ENCODE measurements around the gene SIRT3. TPM values are rescaled to one million over a fixed set of nuclear protein-coding genes. Genes with fewer than 3 reads are reported as not detected.

Gene SIRT3
- total and polyA plus RNA-seq, 2 experiments from 2014 or later, result 14.9 to 15.5 TPM

DNA sequence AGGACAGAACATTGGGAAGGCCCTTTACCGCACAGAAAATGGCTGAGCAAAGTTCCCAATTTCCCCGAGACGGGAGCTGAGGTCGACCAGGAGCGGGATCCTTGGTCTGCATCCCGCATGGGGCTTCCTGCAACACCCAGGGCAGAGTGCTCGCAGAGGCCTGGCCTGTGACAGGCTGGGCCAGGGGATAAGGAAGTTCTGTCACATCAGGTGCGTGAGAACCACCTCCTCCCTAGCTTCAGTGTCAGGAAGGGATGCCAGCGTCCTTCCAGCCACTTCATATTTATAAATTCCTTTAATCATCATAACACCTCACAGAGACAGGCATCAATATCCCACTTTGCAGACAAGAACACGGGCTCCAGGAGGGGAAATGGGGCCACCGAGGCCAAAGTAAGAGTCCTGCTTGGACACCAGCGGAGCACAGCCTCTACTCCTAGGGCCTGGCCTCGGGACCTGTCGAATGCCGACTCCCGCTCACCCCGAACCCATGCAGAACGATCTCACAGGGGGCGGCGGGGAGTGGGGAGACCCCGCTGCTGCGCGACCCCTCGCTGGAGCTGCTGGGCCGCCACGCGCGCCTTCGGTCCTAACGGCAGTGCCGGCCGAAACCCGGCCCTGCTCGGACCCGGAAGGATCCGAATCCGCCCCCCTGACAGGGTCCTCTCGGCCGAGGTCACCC, 29.5 kb downstream of the SIRT3 start:
- Histone ChIP-seq H3K9me3 (ENCODE audit: low read depth) (no peaks in the 10 kb centered on the region), H2AFZ (no peak overlapping the region), H3F3A (ENCODE audit: insufficient read depth) (peaks cover 25% of the 10 kb centered on the region), H3K4me2 (ENCODE audit: unreplicated experiment) (peak overlapping the region; percentile 99), H3K79me2 (ENCODE audit: insufficient read depth) (peaks cover 88% of the 10 kb centered on the region), H3K27ac (peak overlapping the region; percentile 99), H4K20me1 (ENCODE audit: insufficient read depth) (no peaks in the 10 kb centered on the region), H3K9me2 (ENCODE audit: insufficient read depth) (no peaks in the 10 kb centered on the region), H3K9ac (peak overlapping the region; percentile 99), H3K4me3 (peak overlapping the region; percentile 93), H3K4me1 (ENCODE audit: insufficient read depth) (peaks cover 34% of the 10 kb centered on the region), H3K36me3 (ENCODE audit: low read depth) (peaks cover 26% of the 10 kb centered on the region), H3K27me3 (replicated peaks; ENCODE audit: insufficient read depth) (no peaks in the 10 kb centered on the region)
- TF ChIP-seq EZH2phosphoT487 (IDR thresholded peaks at IDR 0.05; ENCODE audit: insufficient read depth, low read depth) (no peak), EZH2 (IDR thresholded peaks at IDR 0.05; ENCODE audit: insufficient read depth, poor library complexity, severe bottlenecking) (no peak)
- in situ Hi-C loops (cut with MboI), result no loop called here
- DNase-seq, result peak; percentile 65
- WGBS, 2 experiments (ENCODE audit: low coverage in 1 of 2, low lambda C conversion rate in 2 of 2, missing lambda C conversion rate in 2 of 2), result 1 to 2% methylated on average over 17 to 33 of the region's 39 CpGs

DNA sequence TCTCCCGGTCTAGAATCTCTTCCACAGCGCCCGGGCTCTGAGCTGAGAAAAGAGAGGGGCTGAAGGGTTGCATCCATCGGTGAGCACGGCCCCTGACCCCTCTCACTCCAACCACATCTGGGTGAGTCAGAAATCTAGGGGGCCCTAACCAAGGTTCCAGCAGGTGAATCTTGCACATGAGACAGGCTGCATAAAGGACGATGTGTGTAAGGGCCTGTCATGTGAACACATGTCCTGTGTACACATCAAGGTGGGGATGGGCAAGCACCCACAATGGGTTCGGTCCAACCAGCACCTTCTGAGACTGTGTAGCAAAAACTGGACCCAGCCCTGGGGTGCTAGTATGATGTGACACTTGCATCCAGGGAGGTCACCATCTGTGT, 30.1 kb downstream of the SIRT3 start:
- Histone ChIP-seq H3K36me3 (ENCODE audit: low read depth) (peaks cover 20% of the 10 kb centered on the region; the same call in 1 of the 2 replicates), H3K4me2 (ENCODE audit: unreplicated experiment) (peak overlapping the region; percentile 99), H4K20me1 (ENCODE audit: insufficient read depth) (no peaks in the 10 kb centered on the region), H3K9ac (peak overlapping the region; percentile 99), H3F3A (ENCODE audit: insufficient read depth) (peaks cover 30% of the 10 kb centered on the region), H3K79me2 (ENCODE audit: insufficient read depth) (peaks cover 82% of the 10 kb centered on the region), H3K27me3 (replicated peaks; ENCODE audit: insufficient read depth) (no peaks in the 10 kb centered on the region), H2AFZ (no peak overlapping the region), H3K4me1 (ENCODE audit: insufficient read depth) (peaks cover 27% of the 10 kb centered on the region), H3K27ac (peak overlapping the region; percentile 99), H3K9me3 (ENCODE audit: low read depth) (no peaks in the 10 kb centered on the region), H3K9me2 (ENCODE audit: insufficient read depth) (no peaks in the 10 kb centered on the region), H3K4me3 (peak overlapping the region; percentile 93)
- in situ Hi-C loops (cut with MboI), result no loop called here
- no peak for TF ChIP-seq EZH2 (IDR thresholded peaks at IDR 0.05; ENCODE audit: insufficient read depth, poor library complexity, severe bottlenecking)
- TF ChIP-seq EZH2phosphoT487 (IDR thresholded peaks at IDR 0.05; ENCODE audit: insufficient read depth, low read depth), result no peak
- DNase-seq, result no peak
- WGBS, 2 experiments (ENCODE audit: low coverage in 1 of 2, low lambda C conversion rate in 2 of 2, missing lambda C conversion rate in 2 of 2), result 76 to 80% methylated on average over 7 of the region's 7 CpGs

DNA sequence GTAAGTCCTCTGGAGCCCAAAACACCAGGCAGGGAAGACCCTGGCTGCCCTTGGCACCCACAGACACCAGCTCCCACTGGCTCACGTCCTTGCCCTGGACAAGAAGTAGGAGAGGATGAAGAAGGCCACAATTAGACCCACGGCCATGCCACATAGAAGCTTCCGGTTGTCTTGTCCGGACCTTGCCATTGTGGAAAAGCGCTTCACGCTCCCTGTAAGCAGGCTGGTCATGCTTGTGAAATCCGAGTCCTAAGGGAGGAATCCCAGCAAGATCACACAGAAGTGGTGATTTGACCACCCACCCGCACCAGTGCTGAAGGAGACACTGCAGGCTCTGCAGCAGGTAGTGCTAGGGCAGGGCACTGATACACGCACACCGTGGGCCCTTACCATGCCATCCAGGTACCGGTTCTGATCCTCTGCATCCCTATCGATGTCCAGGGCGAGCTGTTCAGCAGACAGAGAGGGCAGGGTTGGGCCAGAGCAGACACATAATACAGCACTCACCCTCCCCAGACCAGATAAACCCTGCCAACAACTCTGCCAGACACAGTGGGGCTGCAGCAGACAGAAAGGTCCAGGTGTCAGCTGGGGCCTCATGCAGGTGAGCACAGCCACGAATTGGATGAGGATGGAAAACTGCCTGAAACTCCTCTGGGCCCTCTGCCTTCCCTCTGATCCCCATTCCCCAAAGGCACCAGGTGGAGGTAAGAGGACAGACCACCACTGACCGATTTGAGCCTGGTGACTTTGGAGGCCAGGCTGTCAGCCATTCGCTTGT, 30.7 kb downstream of the SIRT3 start:
- in situ Hi-C loops (cut with MboI), result no loop called here
- H3K9ac ChIP-seq, result peak overlapping the region; percentile 99

DNA sequence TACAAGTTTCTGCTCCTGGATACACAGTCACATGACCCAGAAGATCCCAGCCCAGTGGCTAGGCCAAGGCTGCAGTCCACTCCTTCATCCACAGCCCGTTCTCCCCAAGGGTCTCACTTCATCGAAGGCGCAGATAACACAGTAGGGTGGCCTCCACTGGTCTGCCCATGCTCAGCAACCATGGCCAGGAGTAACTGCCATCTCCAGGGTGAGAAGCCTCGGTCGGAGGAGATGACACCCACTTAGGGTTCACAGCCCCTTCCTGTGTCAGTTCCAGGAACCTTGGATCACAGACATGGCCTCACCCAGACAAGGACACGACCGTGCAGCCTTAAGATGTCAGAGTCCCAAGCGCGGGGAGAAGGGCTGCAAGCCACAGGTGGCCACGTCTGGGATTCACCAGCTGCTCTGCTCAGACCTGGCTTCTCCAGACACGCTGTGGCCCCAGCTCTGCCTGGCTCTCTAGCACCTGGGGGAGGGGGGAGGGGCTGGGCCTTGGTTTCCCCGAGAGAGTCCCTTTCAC, 31.5 kb downstream of the SIRT3 start:
- H3K27me3 ChIP-seq (replicated peaks; ENCODE audit: insufficient read depth), result no peaks in the 10 kb centered on the region
- no peaks in the 10 kb centered on the region for H4K20me1 ChIP-seq (ENCODE audit: insufficient read depth)
- peak overlapping the region; percentile 6; the same call in 1 of the 2 replicates for H3K9ac ChIP-seq
- 76 to 79% methylated on average over 11 to 12 of the region's 12 CpGs for WGBS, 2 experiments (ENCODE audit: low coverage in 1 of 2, low lambda C conversion rate in 2 of 2, missing lambda C conversion rate in 2 of 2)
- H3K36me3 ChIP-seq (ENCODE audit: low read depth), result peaks cover 13% of the 10 kb centered on the region; the same call in 1 of the 2 replicates
- H3K4me1 ChIP-seq (ENCODE audit: insufficient read depth), result peaks cover 15% of the 10 kb centered on the region
- in situ Hi-C loops (cut with MboI), result no loop called here
- no peaks in the 10 kb centered on the region for H3K9me3 ChIP-seq (ENCODE audit: low read depth)
- H3K9me2 ChIP-seq (ENCODE audit: insufficient read depth), result no peaks in the 10 kb centered on the region
- H2AFZ ChIP-seq, result no peak overlapping the region
- TF ChIP-seq EZH2 (IDR thresholded peaks at IDR 0.05; ENCODE audit: insufficient read depth, poor library complexity, severe bottlenecking) (no peak), EZH2phosphoT487 (IDR thresholded peaks at IDR 0.05; ENCODE audit: insufficient read depth, low read depth) (no peak)
- no peak for DNase-seq
- H3K79me2 ChIP-seq (ENCODE audit: insufficient read depth), result peaks cover 68% of the 10 kb centered on the region
- H3K4me3 ChIP-seq, result no peak overlapping the region
- no peak overlapping the region for H3K4me2 ChIP-seq (ENCODE audit: unreplicated experiment)
- H3F3A ChIP-seq (ENCODE audit: insufficient read depth), result peaks cover 30% of the 10 kb centered on the region
- no peak overlapping the region for H3K27ac ChIP-seq

More for the DNA sequence above, 30.7 kb downstream of the SIRT3 start:
- Histone ChIP-seq H3K4me3 (peak overlapping the region; percentile 93), H3K9me3 (ENCODE audit: low read depth) (no peaks in the 10 kb centered on the region), H3K27me3 (replicated peaks; ENCODE audit: insufficient read depth) (no peaks in the 10 kb centered on the region), H3K79me2 (ENCODE audit: insufficient read depth) (peaks cover 76% of the 10 kb centered on the region), H3K4me1 (ENCODE audit: insufficient read depth) (peaks cover 21% of the 10 kb centered on the region), H3K36me3 (ENCODE audit: low read depth) (peaks cover 14% of the 10 kb centered on the region; the same call in 1 of the 2 replicates), H4K20me1 (ENCODE audit: insufficient read depth) (no peaks in the 10 kb centered on the region), H3K4me2 (ENCODE audit: unreplicated experiment) (peak overlapping the region; percentile 99), H3K9me2 (ENCODE audit: insufficient read depth) (no peaks in the 10 kb centered on the region), H3K27ac (no peak overlapping the region), H2AFZ (no peak overlapping the region), H3F3A (ENCODE audit: insufficient read depth) (peaks cover 34% of the 10 kb centered on the region)
- WGBS, 2 experiments (ENCODE audit: low coverage in 1 of 2, low lambda C conversion rate in 2 of 2, missing lambda C conversion rate in 2 of 2), result 77% methylated on average over 16 of the region's 16 CpGs
- DNase-seq, result no peak
- TF ChIP-seq EZH2 (IDR thresholded peaks at IDR 0.05; ENCODE audit: insufficient read depth, poor library complexity, severe bottlenecking) (no peak), EZH2phosphoT487 (IDR thresholded peaks at IDR 0.05; ENCODE audit: insufficient read depth, low read depth) (no peak)

Data from GM23248 (cell line).